Mucosa of stomach (tissue), 1 donor: ENCODE results near the gene ATP6V0D1.

Experiments used
- H3K27me3 ChIP-seq: one replicate; pipeline ENCODE4 v1.7.0; 2013; ENCODE audit warnings: mild to moderate bottlenecking, low read length; ENCODE audit not compliant: control insufficient read depth, insufficient read depth
- H3K36me3 ChIP-seq: one replicate; pipeline ENCODE4 v1.7.0; 2013; ENCODE audit warnings: low read length; ENCODE audit not compliant: control insufficient read depth, insufficient read depth
- H3K4me1 ChIP-seq: one replicate; pipeline ENCODE4 v1.7.0; 2013; ENCODE audit warnings: mild to moderate bottlenecking, low read length; ENCODE audit not compliant: control insufficient read depth, insufficient read depth
- H3K4me3 ChIP-seq: one replicate; pipeline ENCODE4 v1.7.0; 2013; ENCODE audit warnings: low read length
- H3K9ac ChIP-seq: one replicate; pipeline ENCODE4 v1.7.0; 2013; ENCODE audit warnings: mild to moderate bottlenecking, low read length, moderate library complexity
- H3K9me3 ChIP-seq: one replicate; pipeline ENCODE4 v1.7.0; 2013; ENCODE audit warnings: mild to moderate bottlenecking, low read length, moderate library complexity; ENCODE audit not compliant: control insufficient read depth
- donor health status: Pancreatic carcinoma.

Gene ATP6V0D1

DNA sequence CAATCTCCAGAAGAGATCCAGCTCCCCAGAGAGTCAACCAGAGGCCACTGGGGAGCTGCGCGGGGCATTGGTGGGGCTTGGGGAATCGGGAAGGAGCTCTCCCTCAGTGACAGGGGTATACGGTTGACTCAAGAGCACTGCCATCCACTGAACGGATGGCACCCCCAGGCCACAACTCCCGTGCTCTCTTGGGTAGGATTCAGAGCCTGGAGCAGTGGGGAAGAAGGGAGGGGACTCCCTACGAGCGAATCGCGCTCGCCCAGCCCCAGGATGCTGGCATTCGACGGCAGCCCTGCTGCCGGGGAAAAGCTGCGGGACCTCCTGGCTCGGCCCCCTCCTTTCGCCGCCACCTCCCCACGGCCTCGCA, 87.2 kb downstream of the ATP6V0D1 start:
- Histone ChIP-seq H3K9ac (peak overlapping the region; percentile 72), H3K4me1 (peaks cover 62% of the 10 kb centered on the region), H3K27me3 (peaks cover 6% of the 10 kb centered on the region), H3K36me3 (no peaks in the 10 kb centered on the region), H3K9me3 (no peaks in the 10 kb centered on the region), H3K4me3 (peak overlapping the region; percentile 63)

DNA sequence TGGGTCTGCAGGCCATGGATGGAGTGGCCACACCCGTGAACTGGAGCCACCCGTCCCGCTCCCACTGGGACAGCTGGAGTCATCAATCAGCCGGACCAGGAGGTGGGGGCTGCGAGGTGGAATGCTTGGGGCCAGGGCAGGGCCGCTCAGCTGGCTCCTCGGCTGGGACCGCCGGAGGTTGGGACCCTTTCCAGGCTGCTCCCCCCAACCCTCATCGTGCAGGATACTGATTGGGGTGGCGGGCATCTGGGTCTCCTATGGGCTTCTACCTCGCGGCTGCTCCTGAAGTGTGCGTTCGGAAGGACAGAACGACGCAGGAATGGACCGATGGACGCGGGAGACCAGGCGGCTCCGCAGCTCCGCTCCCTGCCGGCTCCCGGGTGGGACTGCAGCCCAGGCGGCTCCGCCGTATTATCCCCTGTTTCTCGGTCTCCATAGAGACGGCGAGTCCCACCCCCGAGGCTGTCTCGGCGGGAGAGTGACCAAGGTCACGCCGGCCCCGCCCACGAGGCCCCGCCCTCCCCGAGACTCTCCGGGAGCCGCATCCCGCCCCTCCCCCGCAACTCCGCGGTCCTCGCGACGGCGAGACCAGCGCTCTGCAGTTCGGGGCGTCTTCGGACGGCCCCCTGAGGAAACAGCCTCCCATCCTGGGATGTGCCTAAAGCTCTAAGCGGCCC, 87.7 kb downstream of the ATP6V0D1 start, which contains the start of gene TPPP3:
Gene TPPP3 (minus strand): TSS at position 388 of the 677 bp plus-strand sequence. CDS start 2,387 bp downstream, outside the sequence.
- H3K4me1 ChIP-seq = peaks cover 62% of the 10 kb centered on the region
- H3K27me3 ChIP-seq = peaks cover 6% of the 10 kb centered on the region
- peak within 1 kb of the TSS; percentile 85 for H3K4me3 ChIP-seq
- no peaks in the 10 kb centered on the region for H3K9me3 ChIP-seq
- peak within 1 kb of the TSS; percentile 72 for H3K9ac ChIP-seq
- H3K36me3 ChIP-seq = no peaks in the 10 kb centered on the region

DNA sequence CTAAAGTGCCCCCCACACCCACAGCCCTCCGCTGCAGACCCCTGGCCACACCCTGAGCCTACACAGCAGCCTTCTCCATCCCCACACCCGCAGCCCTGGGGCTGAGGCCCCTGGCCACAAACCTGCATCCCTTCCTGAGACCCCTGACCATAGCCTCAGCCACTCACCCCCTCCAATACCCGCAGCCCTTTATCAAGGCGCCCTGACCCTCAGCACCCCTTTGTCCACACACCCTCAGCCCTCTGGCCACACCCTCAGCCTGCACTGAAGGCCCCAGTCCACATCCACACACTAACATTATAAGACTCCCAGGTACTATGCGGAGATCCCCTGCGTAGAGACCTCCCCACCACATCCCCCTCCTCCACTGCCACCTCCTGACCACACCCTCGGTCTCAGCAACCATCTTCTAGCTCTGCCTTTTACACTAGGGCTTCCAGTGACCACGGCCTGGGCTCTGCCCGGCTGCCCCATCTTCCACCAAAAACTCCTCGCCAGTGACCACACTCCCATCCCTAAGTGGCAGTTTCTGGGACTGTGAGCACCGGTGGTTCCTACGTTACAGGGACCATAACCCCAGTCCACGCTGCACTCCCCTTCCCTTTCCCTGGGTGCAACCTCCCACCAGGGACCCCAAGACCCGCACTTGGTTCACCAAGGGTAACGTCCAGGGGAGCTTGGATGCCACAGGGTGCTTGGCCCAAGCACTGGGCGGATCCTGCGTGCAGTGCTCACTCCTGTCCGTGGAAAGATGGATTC, 88.5 kb downstream of the ATP6V0D1 start:
- H3K9me3 ChIP-seq = no peaks in the 10 kb centered on the region
- peaks cover 61% of the 10 kb centered on the region for H3K4me1 ChIP-seq
- H3K4me3 ChIP-seq = peak overlapping the region; percentile 85
- peaks cover 6% of the 10 kb centered on the region for H3K27me3 ChIP-seq
- no peaks in the 10 kb centered on the region for H3K36me3 ChIP-seq
- H3K9ac ChIP-seq = peak overlapping the region; percentile 72

- peak overlapping the region; percentile 85 for H3K4me3 ChIP-seq
- no peaks in the 10 kb centered on the region for H3K36me3 ChIP-seq
- H3K9me3 ChIP-seq = no peaks in the 10 kb centered on the region
- H3K4me1 ChIP-seq = peaks cover 52% of the 10 kb centered on the region
- peaks cover 6% of the 10 kb centered on the region for H3K27me3 ChIP-seq
- peak overlapping the region; percentile 72 for H3K9ac ChIP-seq
Observed at GRCh38 chr16:67391424-67392300, 89.3 kb downstream of the ATP6V0D1 start.

DNA sequence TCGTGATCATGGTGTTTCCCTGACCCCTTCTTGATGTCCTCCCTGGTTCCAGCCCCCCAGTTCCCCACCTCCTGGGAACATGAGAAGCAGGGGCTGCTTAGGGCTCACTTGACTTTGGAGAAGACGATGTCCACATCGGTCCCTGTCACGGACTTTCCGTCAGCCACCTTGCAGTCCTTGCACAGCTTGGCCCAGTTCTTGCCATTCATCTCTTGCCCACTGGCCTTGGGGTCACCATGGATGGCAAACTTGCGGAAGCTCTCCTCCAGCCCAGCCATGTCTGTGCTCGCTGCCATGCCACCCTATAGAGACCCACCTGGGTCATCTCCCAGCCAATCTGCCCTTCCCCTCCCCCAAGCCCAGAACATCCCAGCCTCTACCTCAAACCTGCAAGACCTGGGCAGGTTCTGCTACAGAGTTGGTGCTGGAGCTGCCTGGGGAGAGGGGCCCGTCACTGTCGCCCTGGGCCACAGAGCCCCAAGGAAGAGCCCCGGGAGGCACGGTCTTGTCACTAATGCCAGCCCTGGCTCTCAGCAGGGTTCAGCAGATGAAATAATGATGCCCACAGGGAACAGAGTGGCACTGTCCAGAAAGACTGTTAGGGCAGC, 90.0 kb downstream of the ATP6V0D1 start:
- Histone ChIP-seq H3K27me3 (peaks cover 6% of the 10 kb centered on the region), H3K9me3 (no peaks in the 10 kb centered on the region), H3K4me3 (no peak overlapping the region), H3K36me3 (no peaks in the 10 kb centered on the region), H3K9ac (no peak overlapping the region), H3K4me1 (peaks cover 45% of the 10 kb centered on the region)

DNA sequence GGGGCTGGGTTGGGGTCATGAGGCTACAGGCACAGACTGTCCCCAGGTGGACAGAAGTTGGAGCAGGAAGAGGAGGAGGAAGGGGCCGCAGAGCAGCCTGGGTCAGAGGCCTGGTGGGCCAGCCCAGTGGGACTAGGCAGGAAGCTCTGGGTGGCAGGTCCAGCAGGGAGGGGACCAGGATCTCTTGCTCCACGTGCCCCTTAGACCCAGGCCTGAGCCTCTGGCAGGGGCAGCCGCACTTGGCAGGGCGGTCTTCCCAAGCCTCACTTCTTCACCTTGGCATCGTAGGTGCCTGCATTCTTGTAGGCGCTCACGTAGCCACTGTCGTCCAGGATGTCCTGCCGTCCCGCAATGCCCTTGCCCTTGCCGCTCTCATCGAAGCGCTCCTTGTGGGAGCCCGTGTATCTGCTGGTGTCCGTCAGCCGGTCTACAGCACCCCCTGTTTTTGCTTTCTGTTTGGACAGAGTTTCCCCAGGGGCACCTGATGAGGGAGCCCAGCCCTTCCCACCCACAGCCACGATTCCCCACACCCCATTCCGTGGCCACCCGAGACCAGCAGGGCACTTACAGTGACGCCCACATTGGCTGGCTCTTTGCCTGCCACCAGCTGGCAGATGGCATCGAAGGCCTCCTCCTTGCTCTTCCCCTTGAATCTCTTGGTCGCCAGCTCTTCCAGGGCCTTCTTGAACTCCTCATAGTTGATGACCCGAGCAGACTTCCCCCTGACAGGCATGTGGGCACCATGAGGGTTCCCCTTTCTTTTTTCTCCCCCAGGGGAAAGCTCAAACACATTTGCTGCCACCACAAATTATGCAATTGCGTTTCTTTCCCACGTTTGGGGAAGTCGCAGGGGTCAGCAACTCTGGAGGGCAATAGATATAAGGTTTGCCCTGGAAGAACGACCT, 90.8 kb downstream of the ATP6V0D1 start:
- Histone ChIP-seq H3K36me3 (no peaks in the 10 kb centered on the region), H3K4me3 (no peak overlapping the region), H3K4me1 (peaks cover 37% of the 10 kb centered on the region), H3K9ac (no peak overlapping the region), H3K9me3 (no peaks in the 10 kb centered on the region), H3K27me3 (peaks cover 6% of the 10 kb centered on the region)

- Histone ChIP-seq H3K36me3 (no peaks in the 10 kb centered on the region), H3K9ac (no peak overlapping the region), H3K27me3 (peaks cover 1% of the 10 kb centered on the region), H3K4me3 (no peak overlapping the region), H3K4me1 (peaks cover 25% of the 10 kb centered on the region), H3K9me3 (no peaks in the 10 kb centered on the region)
Observed at GRCh38 chr16:67388591-67388990, 92.4 kb downstream of the ATP6V0D1 start.

- Histone ChIP-seq H3K9me3 (no peaks in the 10 kb centered on the region), H3K4me3 (no peak overlapping the region), H3K27me3 (no peaks in the 10 kb centered on the region), H3K36me3 (no peaks in the 10 kb centered on the region), H3K4me1 (peaks cover 24% of the 10 kb centered on the region), H3K9ac (no peak overlapping the region)
Observed at GRCh38 chr16:67388191-67388590, 92.8 kb downstream of the ATP6V0D1 start.
